BJ (cell line): Measurements from ENCODE around the gene HOXC11. TPM values are rescaled to one million over a fixed set of nuclear protein-coding genes. Genes with fewer than 3 reads are reported as not detected.

Experiments used
- CTCF ChIA-PET: fragments of 350-600 bp; formaldehyde crosslinking; extraction: SDS; loops from one replicate; lab custom pipeline; 2021; ENCODE audit warnings: antibody characterized with exemption, inconsistent platforms; lab: Yijun Ruan, JAX
- POLR2A ChIA-PET: fragments of 300-600 bp; sonication (Branson Sonifier 250); formaldehyde crosslinking; extraction: SDS; loops from one replicate; lab custom pipeline; 2021; ENCODE audit warnings: antibody characterized with exemption; lab: Charles Lee
- DNase-seq: peaks from one replicate; pipeline ENCODE4 v3.0.0-alpha.2; 2011; ENCODE audit warnings: low read depth
- H3K27me3 ChIP-seq: 2 replicates; pipeline ENCODE4 v1.6.0; 2011; ENCODE audit warnings: low read length; ENCODE audit not compliant: control insufficient read depth, insufficient read depth
- H3K36me3 ChIP-seq: 2 replicates; pipeline ENCODE4 v1.5.1; 2011; ENCODE audit warnings: low read length; ENCODE audit not compliant: control insufficient read depth, insufficient read depth
- H3K4me3 ChIP-seq: 2 replicates; pipeline ENCODE4 v1.5.1; 2011; ENCODE audit warnings: low read depth, mild to moderate bottlenecking, control low read depth, low read length
- polyA plus RNA-seq: library from polyadenylated mRNA; depleted of rRNA; stranded (reverse); fragments of >200 nt; gene quantifications from 2 replicates; pipeline ENCODE4 v1.2.3, GENCODE V29; 2011
- TF ChIP-seq, protein P1 (sequence below): IDR thresholded peaks from 2 replicates; pipeline ENCODE4 v1.5.1; 2011; ENCODE audit warnings: low read depth, mild to moderate bottlenecking, control low read depth, inconsistent platforms, low read length, moderate library complexity; ENCODE audit not compliant: insufficient read depth

The HOXC11 gene
- polyA plus RNA-seq, 1 experiment: 4.9 TPM

DNA sequence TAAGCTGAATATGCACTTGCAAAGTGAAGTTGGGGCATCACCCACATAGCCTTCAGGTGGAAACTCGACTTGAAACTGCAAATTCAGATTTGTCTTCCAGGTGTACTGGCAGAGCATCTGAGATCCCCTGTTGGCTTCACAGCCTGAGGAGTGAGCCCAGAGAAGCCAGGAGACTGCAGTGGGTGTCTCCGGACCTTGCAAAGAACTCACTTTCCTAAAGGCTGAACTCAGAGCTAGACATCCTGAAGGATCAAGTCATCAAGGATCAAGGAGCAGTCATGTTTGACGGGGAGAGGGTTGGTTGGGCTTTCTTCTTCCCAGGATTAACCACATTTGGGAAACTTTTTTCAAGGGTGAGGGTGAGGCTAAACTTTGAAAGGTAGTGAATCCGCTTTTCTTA lies 43.4 kb upstream of the HOXC11 start:
- ChIA-PET POLR2A (no interaction called here), CTCF (interaction anchor here (1.0 to 1.5 kb wide), 4 partner anchors 34 to 183 kb away, joined by 3 to 4 read pairs (median 3); no protein-coding TSS in a partner anchor)
- TF ChIP-seq, protein P1, sequence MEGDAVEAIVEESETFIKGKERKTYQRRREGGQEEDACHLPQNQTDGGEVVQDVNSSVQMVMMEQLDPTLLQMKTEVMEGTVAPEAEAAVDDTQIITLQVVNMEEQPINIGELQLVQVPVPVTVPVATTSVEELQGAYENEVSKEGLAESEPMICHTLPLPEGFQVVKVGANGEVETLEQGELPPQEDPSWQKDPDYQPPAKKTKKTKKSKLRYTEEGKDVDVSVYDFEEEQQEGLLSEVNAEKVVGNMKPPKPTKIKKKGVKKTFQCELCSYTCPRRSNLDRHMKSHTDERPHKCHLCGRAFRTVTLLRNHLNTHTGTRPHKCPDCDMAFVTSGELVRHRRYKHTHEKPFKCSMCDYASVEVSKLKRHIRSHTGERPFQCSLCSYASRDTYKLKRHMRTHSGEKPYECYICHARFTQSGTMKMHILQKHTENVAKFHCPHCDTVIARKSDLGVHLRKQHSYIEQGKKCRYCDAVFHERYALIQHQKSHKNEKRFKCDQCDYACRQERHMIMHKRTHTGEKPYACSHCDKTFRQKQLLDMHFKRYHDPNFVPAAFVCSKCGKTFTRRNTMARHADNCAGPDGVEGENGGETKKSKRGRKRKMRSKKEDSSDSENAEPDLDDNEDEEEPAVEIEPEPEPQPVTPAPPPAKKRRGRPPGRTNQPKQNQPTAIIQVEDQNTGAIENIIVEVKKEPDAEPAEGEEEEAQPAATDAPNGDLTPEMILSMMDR: no peak
- H3K4me3 ChIP-seq: no peak overlapping the region
- H3K36me3 ChIP-seq: no peaks in the 10 kb centered on the region
- H3K27me3 ChIP-seq: peaks cover 72% of the 10 kb centered on the region
- no peak for DNase-seq

DNA sequence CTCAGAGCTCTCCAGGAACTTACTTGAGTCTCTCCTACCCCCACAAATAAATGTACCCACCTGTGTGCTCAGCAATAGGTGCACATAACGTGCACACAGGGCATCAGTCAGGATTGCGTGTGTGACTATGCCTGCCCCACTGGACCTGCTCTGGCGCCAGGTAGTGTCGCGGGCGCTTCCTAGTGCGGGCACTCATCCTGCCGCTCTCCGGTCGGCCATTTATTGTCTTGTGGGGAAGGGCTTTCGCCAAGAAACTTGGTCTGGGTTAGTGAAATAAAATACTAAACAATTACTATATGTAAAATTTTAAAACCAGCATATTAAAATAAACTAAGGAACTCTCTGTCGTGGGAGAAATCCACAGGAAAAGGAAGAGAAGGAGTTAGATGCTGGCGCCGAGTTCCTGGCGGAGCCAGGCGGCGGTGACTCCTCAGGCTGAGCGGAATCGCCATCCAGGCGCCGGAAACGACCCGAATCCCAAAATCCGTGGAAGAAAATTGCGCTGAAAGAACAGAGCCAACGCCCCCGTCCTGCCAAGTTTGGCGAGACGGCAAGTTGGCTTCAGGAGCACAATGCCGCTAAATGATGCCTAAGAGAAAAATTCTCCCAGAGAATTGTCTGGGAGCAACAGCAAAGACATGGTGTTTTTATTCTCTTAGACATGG lies 42.2 kb upstream of the HOXC11 start:
- POLR2A ChIA-PET: no interaction called here
- no peaks in the 10 kb centered on the region for H3K36me3 ChIP-seq
- H3K27me3 ChIP-seq: peaks cover 79% of the 10 kb centered on the region
- H3K4me3 ChIP-seq: no peak overlapping the region
- TF ChIP-seq, protein P1: no peak
- CTCF ChIA-PET: interaction anchor here (1.0 to 1.5 kb wide), 4 partner anchors 14 to 139 kb away, joined by 3 read pairs; no protein-coding TSS in a partner anchor
- no peak for DNase-seq

DNA sequence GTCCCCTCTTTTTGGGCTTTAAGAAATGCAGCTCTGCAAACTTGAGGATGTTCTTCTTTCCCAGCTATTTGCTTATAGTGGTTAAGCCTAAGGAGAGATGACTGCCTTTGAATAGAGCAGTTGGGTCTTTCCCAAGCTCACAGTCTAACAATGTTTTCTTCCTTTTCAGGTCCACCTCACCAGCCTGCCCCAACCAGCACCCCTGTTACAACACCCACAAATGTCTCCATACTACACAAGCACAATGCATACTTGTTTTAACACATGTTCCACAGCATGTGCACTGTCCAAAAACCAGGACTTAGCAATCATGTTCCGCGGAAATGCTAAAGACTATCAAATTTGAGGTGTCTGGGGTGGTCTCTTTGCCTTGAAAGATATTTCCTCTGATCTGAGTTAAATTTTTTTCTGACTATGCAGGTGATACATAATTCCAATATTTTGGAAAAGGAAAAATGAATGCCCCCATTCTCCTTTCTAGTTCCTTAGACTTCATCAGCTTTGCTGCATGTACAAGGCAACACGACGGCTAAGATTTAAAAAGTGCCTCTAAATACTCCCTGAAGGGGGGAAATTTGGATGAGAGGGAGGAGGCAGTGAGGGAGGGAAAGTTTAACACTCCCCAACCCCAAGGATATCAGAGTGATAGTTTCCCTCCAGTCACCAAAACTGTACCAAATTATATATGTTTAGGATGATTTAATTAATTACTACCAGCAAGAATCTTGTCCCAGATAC lies 40.9 kb upstream of the HOXC11 start:
- TF ChIP-seq, protein P1: no peak
- peaks cover 81% of the 10 kb centered on the region for H3K27me3 ChIP-seq
- ChIA-PET POLR2A (no interaction called here), CTCF (interaction anchor here (0.9 to 1.2 kb wide), 4 partner anchors 12 to 189 kb away, joined by 3 read pairs; no protein-coding TSS in a partner anchor)
- DNase-seq: no peak
- H3K36me3 ChIP-seq: no peaks in the 10 kb centered on the region
- no peak overlapping the region for H3K4me3 ChIP-seq

DNA sequence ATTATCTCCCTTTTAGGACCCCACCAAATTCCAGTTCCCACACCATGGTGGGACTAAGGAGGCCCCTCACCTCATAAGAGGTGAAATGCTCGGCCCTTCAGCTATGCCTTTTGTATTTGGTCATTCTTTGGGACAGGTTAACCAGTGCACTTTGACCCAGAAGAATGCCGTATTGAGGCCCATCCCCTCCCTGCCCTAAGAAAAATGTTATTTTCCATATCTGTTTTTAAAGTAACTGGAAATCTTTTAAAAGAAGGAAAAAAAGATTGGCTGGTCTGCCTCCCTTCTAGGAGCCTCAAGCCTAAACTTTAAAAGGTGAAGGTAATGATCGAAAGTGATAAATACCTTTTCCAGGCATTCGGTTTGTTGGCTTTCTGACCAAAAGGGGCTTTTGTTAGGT lies 40.0 kb upstream of the HOXC11 start:
- CTCF ChIA-PET: no interaction called here
- no peak for DNase-seq
- POLR2A ChIA-PET: no interaction called here
- Histone ChIP-seq H3K4me3 (no peak overlapping the region), H3K27me3 (peaks cover 80% of the 10 kb centered on the region), H3K36me3 (no peaks in the 10 kb centered on the region)
- TF ChIP-seq, protein P1: no peak
